Measurements from ENCODE around the gene RPS4Y1.

RPS4Y1 gene

DNA sequence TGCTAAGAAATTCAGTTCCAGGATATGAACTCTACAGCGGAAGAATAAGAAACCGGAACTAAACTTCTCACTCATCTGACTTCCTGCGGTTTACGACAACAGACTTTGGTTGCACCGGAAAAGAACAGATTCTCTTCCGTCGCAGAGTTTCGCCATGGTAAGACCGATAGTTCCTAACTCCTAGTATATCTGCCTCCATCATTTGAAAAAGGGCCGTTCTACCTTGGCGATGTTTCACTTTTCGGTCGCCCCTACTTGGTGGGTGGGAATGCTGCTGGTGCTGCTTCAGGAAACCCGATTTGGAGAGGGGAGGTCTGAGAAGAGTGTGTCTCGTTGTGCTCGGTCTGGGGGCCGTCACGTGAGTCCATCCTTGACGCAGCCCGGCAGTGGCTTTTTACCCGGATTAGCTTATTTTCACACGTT lies at the start of gene RPS4Y1:
TSS of gene RPS4Y1 (plus strand) at position 132 of the 423 bp plus-strand sequence. CDS start at position 155, 23 bp downstream.
- Histone ChIP-seq H3K9me2 (replicated peaks; ENCODE audit: low read depth, low read length) (no peaks in the 10 kb centered on the region), H2AFZ (ENCODE audit: low read length) (no peak within 1 kb of the TSS), H3K79me2 (ENCODE audit: insufficient read depth, low read length) (no peaks in the 10 kb centered on the region), H3K4me1 (ENCODE audit: insufficient read depth, low read length, poor library complexity, severe bottlenecking) (no peaks in the 10 kb centered on the region), H3K4me2 (ENCODE audit: low read depth, low read length, poor library complexity, severe bottlenecking) (no peak within 1 kb of the TSS), H3K36me3 (ENCODE audit: insufficient read depth, low read length) (no peaks in the 10 kb centered on the region), H3K9ac (ENCODE audit: low read depth, low read length, poor library complexity, severe bottlenecking) (no peak within 1 kb of the TSS), H3F3A (ENCODE audit: low read depth) (no peaks in the 10 kb centered on the region), H3K4me3 (ENCODE audit: low read length, poor library complexity, severe bottlenecking) (no peak within 1 kb of the TSS), H4K20me1 (ENCODE audit: insufficient read depth, low read length, poor library complexity, severe bottlenecking) (no peaks in the 10 kb centered on the region), H3K27me3 (ENCODE audit: insufficient read depth, low read length, poor library complexity, severe bottlenecking) (no peaks in the 10 kb centered on the region), H3K9me3 (ENCODE audit: insufficient read depth, low read depth, low read length) (no peaks in the 10 kb centered on the region)
- TF ChIP-seq, protein P1, sequence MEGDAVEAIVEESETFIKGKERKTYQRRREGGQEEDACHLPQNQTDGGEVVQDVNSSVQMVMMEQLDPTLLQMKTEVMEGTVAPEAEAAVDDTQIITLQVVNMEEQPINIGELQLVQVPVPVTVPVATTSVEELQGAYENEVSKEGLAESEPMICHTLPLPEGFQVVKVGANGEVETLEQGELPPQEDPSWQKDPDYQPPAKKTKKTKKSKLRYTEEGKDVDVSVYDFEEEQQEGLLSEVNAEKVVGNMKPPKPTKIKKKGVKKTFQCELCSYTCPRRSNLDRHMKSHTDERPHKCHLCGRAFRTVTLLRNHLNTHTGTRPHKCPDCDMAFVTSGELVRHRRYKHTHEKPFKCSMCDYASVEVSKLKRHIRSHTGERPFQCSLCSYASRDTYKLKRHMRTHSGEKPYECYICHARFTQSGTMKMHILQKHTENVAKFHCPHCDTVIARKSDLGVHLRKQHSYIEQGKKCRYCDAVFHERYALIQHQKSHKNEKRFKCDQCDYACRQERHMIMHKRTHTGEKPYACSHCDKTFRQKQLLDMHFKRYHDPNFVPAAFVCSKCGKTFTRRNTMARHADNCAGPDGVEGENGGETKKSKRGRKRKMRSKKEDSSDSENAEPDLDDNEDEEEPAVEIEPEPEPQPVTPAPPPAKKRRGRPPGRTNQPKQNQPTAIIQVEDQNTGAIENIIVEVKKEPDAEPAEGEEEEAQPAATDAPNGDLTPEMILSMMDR (conservative IDR thresholded peaks at IDR 0.05; ENCODE audit: low read length) = no peak
- no peak for TF ChIP-seq EZH2phosphoT487 (IDR thresholded peaks at IDR 0.05; ENCODE audit: borderline replicate concordance)

DNA sequence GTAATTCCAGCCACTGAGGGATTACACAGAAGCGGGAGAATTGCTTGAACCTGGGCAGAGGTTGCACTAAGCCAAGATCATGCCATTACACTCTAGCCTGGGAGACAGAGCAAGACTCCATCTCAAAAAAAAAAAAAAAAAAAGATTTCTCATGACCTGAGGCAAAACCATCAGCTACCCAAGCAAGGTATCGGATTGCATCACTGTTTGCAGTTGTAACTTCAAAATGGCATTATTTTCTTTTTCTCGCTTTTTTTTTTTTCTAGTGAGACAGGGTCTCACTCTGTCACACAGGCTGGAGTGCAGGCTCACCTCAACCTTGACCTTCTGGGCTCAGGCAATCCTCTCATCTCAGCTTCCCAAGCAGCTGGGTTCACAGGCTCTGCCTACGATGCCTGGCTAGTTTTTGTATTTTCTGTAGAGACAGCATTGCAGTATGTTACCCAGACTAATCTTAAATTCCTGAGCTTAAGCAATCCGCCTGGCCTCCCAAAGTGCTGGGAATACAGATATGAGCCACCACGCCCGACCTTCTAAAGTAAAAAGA lies 44.4 kb upstream of the RPS4Y1 start:
- Histone ChIP-seq H3F3A (ENCODE audit: low read depth) (no peaks in the 10 kb centered on the region), H3K4me1 (ENCODE audit: insufficient read depth, low read length, poor library complexity, severe bottlenecking) (no peaks in the 10 kb centered on the region), H3K36me3 (ENCODE audit: insufficient read depth, low read length) (no peaks in the 10 kb centered on the region), H4K20me1 (ENCODE audit: insufficient read depth, low read length, poor library complexity, severe bottlenecking) (no peaks in the 10 kb centered on the region), H3K79me2 (ENCODE audit: insufficient read depth, low read length) (no peaks in the 10 kb centered on the region), H3K4me3 (ENCODE audit: low read length, poor library complexity, severe bottlenecking) (no peak overlapping the region), H3K9ac (ENCODE audit: low read depth, low read length, poor library complexity, severe bottlenecking) (no peak overlapping the region), H3K27me3 (ENCODE audit: insufficient read depth, low read length, poor library complexity, severe bottlenecking) (no peaks in the 10 kb centered on the region), H3K9me3 (ENCODE audit: insufficient read depth, low read depth, low read length) (no peaks in the 10 kb centered on the region), H2AFZ (ENCODE audit: low read length) (no peak overlapping the region), H3K4me2 (ENCODE audit: low read depth, low read length, poor library complexity, severe bottlenecking) (no peak overlapping the region), H3K9me2 (replicated peaks; ENCODE audit: low read depth, low read length) (no peaks in the 10 kb centered on the region)
- TF ChIP-seq, protein P1 (conservative IDR thresholded peaks at IDR 0.05; ENCODE audit: low read length) = no peak
- no peak for TF ChIP-seq EZH2phosphoT487 (IDR thresholded peaks at IDR 0.05; ENCODE audit: borderline replicate concordance)

DNA sequence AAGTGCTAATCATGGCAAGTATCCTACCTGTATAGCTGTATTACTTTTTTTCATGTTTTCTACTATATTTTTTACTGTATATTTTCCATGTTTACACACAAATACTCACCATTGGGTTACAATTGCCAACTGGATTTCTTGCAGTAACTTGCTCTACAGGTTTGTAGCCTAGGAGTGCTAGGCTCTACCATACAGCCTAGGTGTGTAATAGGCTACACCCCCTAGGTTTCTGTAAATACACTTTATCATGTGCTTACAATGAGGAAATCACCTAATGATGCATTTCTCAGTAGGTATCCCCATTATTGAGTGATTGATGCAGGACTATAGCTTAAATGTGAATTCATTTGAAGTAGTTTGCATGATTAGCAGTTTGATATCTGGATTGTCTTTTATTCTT lies 43.4 kb upstream of the RPS4Y1 start:
- TF ChIP-seq EZH2phosphoT487 (IDR thresholded peaks at IDR 0.05; ENCODE audit: borderline replicate concordance) = no peak
- TF ChIP-seq, protein P1 (conservative IDR thresholded peaks at IDR 0.05; ENCODE audit: low read length) = no peak
- H3K4me1 ChIP-seq (ENCODE audit: insufficient read depth, low read length, poor library complexity, severe bottlenecking) = no peaks in the 10 kb centered on the region
- H2AFZ ChIP-seq (ENCODE audit: low read length) = no peak overlapping the region
- no peaks in the 10 kb centered on the region for H3F3A ChIP-seq (ENCODE audit: low read depth)
- H3K9me3 ChIP-seq (ENCODE audit: insufficient read depth, low read depth, low read length) = no peaks in the 10 kb centered on the region
- H3K4me3 ChIP-seq (ENCODE audit: low read length, poor library complexity, severe bottlenecking) = no peak overlapping the region
- no peak overlapping the region for H3K4me2 ChIP-seq (ENCODE audit: low read depth, low read length, poor library complexity, severe bottlenecking)
- no peaks in the 10 kb centered on the region for H3K36me3 ChIP-seq (ENCODE audit: insufficient read depth, low read length)
- no peak overlapping the region for H3K9ac ChIP-seq (ENCODE audit: low read depth, low read length, poor library complexity, severe bottlenecking)
- no peaks in the 10 kb centered on the region for H3K9me2 ChIP-seq (replicated peaks; ENCODE audit: low read depth, low read length)
- no peaks in the 10 kb centered on the region for H3K27me3 ChIP-seq (ENCODE audit: insufficient read depth, low read length, poor library complexity, severe bottlenecking)
- H3K79me2 ChIP-seq (ENCODE audit: insufficient read depth, low read length) = no peaks in the 10 kb centered on the region
- H4K20me1 ChIP-seq (ENCODE audit: insufficient read depth, low read length, poor library complexity, severe bottlenecking) = no peaks in the 10 kb centered on the region

All from Loucy (cell line).